Hematopoietic multipotent progenitor cell treated with erythropoietin and hydrocortisone succinate and interleukin-3 and kit ligand, for 8 days (in vitro differentiated cells): ENCODE results near the gene NEK4.
"Not testable (repeated sequence)": the region's sequence is repeated elsewhere in the genome, so short reads cannot be mapped to it uniquely, and the experiment has no call there.

Experiments
- DNase-seq: peaks from one replicate; pipeline ENCODE4 v3.0.0-alpha.2; 2015

NEK4 gene

GRCh38 chr3:52777959-52778805 lies 7.4 kb upstream of the NEK4 start:
- no peak for DNase-seq

- no peak for DNase-seq
These were observed 6.6 kb upstream of the NEK4 start, which contains the start of gene ITIH1 for GRCh38 chr3:52777127-52777958. TSS of gene ITIH1 (plus strand) at chr3:52777599. CDS start at chr3:52777616, 17 bp downstream.

GRCh38 chr3:52776486-52776885 lies 5.7 kb upstream of the NEK4 start:
- DNase-seq: not testable (repeated sequence)

- no peak for DNase-seq
These were observed 5.1 kb upstream of the NEK4 start for GRCh38 chr3:52775877-52776276.

GRCh38 chr3:52774901-52775864 lies 4.4 kb upstream of the NEK4 start:
- DNase-seq: peak; percentile 79

GRCh38 chr3:52774066-52774713 lies 3.5 kb upstream of the NEK4 start:
- DNase-seq: no peak

- DNase-seq: no peak
These were observed 2.8 kb upstream of the NEK4 start for GRCh38 chr3:52773361-52774065.

- DNase-seq: no peak
These were observed 962 bp upstream of the NEK4 start for GRCh38 chr3:52771702-52772101.

- DNase-seq: no peak
These were observed 568 bp upstream of the NEK4 start for GRCh38 chr3:52771334-52771681.

- peak; percentile 44 for DNase-seq
These were observed 819 bp downstream of the NEK4 start for GRCh38 chr3:52769786-52770455.

GRCh38 chr3:52763466-52763865 lies 7.3 kb downstream of the NEK4 start:
- peak; percentile 84 for DNase-seq

- DNase-seq: no peak
These were observed 14.6 kb downstream of the NEK4 start for GRCh38 chr3:52756141-52756540.

- no peak for DNase-seq
These were observed 16.4 kb downstream of the NEK4 start for GRCh38 chr3:52754373-52754772.

- no peak for DNase-seq
These were observed 18.6 kb downstream of the NEK4 start for GRCh38 chr3:52752045-52752660.

GRCh38 chr3:52743721-52744120 lies 27.0 kb downstream of the NEK4 start:
- DNase-seq: no peak

GRCh38 chr3:52743152-52743551 lies 27.6 kb downstream of the NEK4 start:
- DNase-seq: no peak

- peak; percentile 55 for DNase-seq
These were observed 28.2 kb downstream of the NEK4 start for GRCh38 chr3:52742418-52743041.

GRCh38 chr3:52739730-52740129 lies 31.0 kb downstream of the NEK4 start:
- no peak for DNase-seq

GRCh38 chr3:52733256-52733891 lies 37.4 kb downstream of the NEK4 start:
- no peak for DNase-seq

- DNase-seq: no peak
These were observed 39.1 kb downstream of the NEK4 start for GRCh38 chr3:52731590-52731989.
